Caki2 (cell line): ENCODE measurements around the gene GTF3C6. TPM values are rescaled to one million over a fixed set of nuclear protein-coding genes. Genes with fewer than 3 reads are reported as not detected.
"Not testable (repeated sequence)": the region's sequence is repeated elsewhere in the genome, so short reads cannot be mapped to it uniquely, and the experiment has no call there.

Source experiments
- DNase-seq: peaks from one replicate; pipeline ENCODE4 v3.0.0-alpha.2; 2015; ENCODE audit warnings: low read depth
- in situ Hi-C: cut with HindIII; loops from 2 replicates; pipeline ENCODE4 v1.10.0; 2016; ENCODE audit warnings: low sequenced_read_pairs, low pct_unique_long_range_greater_than_20kb, mixed read lengths
- total RNA-seq: library from RNA; depleted of rRNA; stranded (reverse); fragments of >200 nt; shearing (Covaris generic); gene quantifications from 2 replicates; pipeline ENCODE4 v1.2.3, GENCODE V29; 2014; ENCODE audit warnings: low replicate concordance; rRNA removed

Gene GTF3C6, protein sequence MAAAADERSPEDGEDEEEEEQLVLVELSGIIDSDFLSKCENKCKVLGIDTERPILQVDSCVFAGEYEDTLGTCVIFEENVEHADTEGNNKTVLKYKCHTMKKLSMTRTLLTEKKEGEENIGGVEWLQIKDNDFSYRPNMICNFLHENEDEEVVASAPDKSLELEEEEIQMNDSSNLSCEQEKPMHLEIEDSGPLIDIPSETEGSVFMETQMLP
- total RNA-seq = 14.7 and 40.3 TPM in 2 replicates

DNA sequence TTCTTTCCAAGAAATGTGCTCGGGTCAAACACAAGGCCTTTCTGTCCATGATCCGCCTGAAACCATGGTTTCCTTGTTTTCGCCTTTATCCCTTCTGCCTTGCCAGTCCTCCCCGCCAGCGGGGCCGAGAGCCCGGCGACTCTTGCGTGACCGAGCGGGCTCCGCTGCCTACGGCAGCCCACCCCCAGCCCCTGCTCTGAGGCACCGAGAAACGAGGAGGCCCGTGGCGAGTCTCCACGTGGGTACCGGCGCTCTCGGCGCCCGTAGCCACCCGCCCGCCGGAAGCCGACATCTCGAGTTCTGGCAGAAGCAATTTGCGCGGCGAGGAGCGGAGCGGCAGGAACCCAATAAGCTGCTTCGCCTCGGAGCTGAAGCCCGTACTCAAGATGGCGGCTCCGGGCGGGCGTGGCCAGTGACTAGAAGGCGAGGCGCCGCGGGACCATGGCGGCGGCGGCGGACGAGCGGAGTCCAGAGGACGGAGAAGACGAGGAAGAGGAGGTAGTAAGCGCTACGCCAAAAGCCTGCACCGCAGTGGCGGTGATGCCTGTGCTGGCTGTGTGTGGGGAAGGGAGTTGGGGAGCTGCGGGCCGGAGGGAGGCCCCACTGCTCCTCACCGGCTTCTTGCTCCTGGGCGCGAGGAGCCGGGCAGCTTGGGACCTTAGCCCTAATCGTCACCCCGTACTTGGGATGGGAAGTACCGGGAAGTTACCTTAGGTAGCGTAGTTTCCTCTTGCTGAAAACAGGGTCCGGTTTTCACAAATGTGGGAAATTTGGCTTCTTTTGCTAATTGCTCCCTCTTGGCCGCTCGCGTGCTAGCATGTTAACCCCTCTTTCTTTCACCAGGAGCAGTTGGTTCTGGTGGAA lies at the start of gene GTF3C6:
GTF3C6 (plus strand) TSS at position 378 of the 864 bp plus-strand sequence; CDS start at position 442, 64 bp downstream.
- in situ Hi-C loops = no loop called here

DNA sequence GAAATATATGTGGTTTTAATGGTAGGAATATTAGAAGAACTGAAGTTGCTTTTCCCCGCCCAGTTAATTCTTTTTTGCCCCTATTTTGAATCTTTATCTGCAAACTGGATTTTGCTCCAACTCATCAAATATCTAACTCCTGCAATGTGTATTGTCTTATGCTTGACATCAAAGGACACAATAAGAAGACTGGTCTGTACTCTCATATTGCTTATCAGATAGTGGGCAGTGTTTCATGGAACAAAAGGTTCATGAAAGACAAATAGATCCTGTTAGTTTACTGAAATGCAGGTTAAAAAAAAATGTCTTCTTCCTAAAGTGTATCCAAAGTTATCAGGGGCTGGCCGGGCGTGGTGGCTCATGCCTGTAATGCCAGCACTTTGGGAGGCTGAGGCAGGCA lies 27.7 kb upstream of the GTF3C6 start:
- in situ Hi-C loops = no loop called here

More for the DNA sequence above, at the start of gene GTF3C6:
- DNase-seq = peak; percentile 85

DNA sequence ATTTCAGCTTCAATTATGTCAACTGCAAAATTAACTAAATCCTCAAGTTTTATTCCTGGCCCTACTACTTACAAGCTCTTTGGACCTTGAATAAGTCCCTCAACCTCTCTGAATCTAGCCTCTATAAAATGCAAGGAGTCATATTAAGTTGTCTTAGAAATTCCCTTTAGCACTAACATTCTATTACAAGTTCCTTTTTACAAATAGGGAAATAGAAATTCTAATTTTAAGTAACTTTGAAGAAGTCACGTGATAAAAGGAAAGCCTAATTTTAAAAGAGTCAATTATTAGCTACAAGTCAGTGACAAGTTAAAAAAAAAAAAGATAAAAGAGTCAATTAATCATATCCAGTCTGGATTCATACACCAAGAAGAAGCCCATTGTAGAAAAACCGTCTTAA lies 24.6 kb upstream of the GTF3C6 start:
- in situ Hi-C loops = no loop called here
- no peak for DNase-seq

More for the DNA sequence above, 27.7 kb upstream of the GTF3C6 start:
- no peak for DNase-seq

DNA sequence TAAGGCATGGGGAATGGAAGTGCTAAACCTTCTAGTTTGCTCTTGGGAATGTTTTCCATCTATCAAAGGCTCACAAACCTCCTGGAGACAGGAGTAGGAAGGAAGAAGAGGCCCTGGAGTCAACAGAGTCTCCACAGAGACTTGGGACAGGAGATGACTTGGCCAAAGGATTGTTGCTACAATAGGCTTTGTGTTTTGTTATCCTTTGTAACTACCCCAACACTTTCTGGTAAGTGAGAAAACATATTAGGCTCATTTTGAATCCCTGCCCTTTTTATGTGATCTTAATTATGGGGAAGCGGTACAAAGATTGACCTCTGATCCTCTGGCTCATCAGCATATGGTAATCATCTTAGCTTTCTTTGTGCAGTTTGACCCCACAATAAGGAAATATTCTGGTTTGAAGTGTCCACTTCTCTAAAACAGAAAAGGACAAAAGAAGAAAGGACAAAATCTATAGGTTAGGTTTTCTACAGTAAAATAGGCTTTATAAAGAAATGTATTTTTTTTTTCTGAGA lies 24.1 kb upstream of the GTF3C6 start:
- in situ Hi-C loops = no loop called here
- DNase-seq = no peak

DNA sequence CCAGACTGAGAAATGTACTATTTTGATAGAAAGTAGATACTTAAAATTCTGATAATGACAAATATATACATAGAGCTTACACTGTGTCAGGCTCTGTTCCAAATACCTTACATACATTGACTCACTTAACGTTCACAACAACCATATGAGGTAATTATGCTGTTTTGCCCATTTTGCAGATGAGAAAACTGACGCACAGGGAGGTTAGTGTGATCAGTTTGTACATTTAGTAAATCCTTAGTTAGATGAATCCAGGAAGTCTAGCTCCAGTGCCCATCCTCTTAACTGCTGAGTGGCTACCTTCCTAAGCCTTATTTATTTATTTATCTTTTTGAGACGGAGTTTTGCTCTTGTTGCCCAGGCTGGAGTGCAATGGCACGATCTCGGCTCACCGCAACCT lies 23.3 kb upstream of the GTF3C6 start:
- no peak for DNase-seq
- in situ Hi-C loops = no loop called here

DNA sequence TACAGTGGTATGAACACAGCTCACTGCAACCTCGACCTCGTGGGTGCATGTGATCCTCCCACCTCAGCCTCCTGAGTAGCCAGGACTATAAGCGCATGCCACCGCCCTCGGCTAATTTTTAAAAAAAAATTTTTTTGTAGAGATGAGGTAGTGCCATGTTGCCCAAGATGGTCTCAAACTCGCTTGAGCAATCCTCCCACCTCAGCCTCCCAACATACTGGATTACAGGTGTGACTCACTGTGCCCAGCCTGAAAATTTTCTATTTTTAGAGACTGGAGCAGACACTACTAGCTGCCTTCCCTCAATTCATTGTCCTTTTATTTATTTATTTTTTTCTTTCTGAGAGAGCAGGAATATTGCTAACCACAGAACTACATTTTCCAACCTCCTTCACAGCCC lies 20.3 kb upstream of the GTF3C6 start:
- in situ Hi-C loops = no loop called here
- DNase-seq = no peak

DNA sequence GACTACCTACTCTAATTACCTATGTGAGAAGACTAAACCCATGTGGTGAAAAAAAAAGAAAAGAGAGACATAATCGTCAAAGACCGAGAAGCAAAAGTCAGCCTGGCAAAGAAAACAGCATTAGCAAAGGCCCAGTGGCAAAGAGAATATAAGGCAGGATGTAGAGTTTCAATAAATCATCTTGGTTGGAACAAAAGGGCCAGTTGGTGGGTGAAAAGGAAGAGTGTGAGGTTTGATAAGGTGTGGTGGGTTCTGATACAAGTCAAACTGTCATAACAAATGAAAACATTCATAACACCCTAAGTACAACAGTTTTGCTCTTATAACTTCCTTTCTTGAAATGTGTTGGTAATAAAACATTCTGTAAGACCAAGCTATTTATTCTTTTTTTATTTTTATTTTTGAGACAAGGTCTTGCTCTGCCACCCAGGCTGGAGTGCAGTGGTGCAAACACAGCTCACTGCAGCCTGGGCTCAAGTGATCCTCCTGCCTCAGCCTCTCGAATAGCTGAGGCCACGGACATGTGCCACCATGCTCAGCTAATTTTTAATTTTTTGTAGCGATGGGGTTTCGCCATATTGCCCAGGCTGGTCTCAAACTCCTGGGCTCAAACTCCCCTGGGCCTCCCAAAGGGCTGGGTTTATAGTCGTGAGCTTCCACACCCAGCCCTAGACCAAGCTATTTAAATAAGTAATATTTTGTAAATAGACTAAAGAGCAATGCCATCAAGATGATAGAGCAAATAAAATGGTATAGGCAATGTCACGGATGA lies 18.9 kb upstream of the GTF3C6 start:
- DNase-seq = no peak
- in situ Hi-C loops = no loop called here

DNA sequence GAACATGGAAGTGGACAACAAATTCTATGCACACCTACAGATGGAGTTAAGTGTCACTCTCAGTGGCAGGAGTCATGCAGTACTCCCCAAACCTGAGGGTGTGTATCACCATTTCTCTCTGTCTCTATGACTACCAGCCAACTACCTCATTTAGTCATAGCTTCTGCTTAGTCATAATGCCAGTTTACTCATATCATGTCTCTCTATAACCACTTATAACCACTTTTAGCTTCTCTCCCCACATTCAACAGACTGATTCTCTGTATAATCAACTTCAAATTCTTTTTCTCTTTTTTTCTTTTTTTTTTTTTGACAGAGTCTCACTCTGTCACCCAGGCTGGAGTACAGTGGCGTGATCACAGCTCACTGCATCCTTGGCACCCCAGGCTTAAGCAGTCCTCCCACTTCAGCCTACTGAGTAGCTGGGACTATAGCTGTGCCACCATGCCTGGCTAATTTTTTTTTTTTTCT lies 13.8 kb upstream of the GTF3C6 start:
- peak; percentile 81 for DNase-seq
- in situ Hi-C loops = no loop called here

DNA sequence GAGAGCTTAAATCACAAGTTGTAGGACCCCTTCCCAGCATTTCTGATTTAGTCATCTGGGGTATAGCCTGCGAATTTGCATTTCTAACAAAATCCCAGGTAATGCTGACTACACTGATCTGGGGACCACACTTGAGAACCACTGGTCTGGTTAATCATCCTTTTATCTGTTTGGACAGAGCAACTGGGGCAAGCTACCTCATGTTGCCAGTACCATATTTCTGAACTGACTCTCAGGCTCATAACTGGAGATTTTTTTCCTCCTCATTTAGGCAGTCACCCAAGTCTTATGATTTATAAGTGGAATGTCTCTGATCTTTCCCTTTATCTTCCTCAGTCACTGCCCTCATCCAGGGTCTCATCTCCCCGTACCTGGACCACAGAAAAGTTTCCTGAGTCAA lies 12.0 kb upstream of the GTF3C6 start:
- in situ Hi-C loops = no loop called here
- no peak for DNase-seq

DNA sequence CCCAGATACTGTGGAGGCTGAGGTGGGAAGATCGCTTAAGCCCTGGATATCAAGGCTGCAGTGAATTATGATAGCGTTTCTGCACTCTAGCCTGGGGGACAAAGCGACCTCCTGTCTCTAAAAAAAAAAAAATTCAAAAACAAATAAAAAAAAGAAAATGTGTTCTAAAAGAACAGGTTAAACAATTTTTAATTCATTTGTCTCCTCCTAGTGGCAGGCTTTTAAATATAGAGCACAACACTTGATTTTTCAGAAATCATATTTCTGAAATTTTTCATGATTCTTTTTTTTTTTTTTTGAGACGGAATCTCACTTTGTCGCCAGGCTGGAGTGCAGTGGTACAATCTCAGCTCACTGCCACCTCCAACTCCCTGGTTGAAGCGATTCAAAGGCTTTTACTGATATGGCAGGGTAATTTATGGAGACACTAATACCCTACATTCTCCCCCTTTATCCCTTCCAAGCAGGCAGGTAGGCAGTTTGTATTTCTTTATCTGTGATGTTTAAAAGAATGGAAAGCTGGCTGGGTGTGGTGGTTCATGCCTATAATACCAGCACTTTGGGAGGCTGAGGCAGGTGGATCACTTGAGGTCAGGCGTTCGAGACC lies 8.7 kb upstream of the GTF3C6 start:
- peak; percentile 45 for DNase-seq
- in situ Hi-C loops = no loop called here

DNA sequence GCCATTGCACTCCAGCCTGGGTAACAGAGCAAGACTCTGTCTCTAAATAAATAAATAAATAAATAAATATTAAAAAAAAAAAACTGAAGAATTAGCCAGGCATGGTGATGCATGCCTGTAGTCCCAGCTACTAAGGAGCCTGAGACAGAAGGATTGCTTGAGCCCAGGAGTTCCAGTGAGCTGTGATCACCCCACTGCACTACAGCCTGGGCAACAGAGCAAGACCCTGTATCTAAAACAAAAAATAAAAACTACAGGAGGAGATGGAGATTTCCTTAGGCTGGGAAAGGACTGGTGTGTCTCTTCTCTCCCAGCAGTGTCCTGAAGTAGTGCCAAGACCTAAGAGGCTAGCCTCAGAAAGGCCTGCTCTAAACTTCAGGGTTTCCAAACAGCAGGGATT lies 8.1 kb upstream of the GTF3C6 start:
- no peak for DNase-seq
- in situ Hi-C loops = no loop called here

DNA sequence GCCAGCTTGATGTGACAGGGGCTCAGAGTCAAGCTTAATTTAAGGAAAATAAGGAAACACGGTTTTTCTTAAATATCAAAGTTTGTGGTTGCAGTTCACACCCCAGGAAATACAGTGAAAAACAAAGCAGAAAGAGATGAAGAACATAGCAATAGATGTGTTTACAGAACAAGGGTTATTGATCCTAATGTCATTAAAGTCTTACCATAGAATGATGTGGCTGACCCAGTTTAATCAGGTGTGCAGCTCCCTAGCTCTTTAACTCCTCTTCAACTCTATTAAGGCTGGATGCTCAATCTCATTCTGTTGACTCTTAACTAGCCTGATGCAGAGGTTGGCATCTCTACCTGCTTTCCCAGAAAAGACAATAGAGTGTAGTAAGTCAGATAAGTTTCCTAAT lies 7.5 kb upstream of the GTF3C6 start:
- DNase-seq = peak; percentile 8
- in situ Hi-C loops = no loop called here

DNA sequence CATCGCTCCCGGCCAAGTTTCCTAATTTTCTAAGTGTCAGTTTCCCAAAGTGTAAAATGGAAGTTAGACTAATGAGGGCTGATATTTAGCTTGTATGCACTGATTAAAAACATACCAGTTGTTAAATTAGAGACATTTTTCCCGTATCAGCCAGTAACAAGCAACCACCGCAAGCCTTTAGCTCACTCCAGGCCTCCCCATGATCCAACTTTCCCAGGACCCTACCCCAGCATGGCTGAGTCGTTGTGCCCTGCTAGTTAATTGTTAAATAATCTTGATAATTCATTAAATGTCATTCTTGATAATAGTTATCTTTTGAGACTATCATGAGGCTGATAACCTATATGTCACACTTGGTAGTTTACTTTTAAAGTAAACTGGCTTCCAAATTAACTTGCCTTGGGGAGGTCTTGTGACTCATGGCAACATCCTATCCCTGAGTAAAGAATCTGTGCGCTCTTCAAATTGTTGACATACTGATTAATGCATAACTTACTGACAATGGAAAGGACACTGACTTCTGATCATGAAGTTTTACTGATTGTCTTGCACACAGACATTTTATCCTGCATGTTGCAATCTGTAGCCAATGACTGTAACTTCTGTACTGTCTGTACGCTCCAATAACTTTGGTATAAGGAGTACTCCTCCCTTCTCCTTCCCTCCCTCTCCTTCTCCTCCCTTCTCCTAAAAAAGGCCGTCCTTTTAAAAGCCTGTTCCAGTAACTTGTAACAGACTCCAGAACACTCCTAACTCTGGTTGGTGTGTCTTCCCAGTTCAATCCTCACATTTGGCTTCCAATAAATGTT lies 6.3 kb upstream of the GTF3C6 start:
- peak; percentile 93 for DNase-seq
- in situ Hi-C loops = no loop called here

DNA sequence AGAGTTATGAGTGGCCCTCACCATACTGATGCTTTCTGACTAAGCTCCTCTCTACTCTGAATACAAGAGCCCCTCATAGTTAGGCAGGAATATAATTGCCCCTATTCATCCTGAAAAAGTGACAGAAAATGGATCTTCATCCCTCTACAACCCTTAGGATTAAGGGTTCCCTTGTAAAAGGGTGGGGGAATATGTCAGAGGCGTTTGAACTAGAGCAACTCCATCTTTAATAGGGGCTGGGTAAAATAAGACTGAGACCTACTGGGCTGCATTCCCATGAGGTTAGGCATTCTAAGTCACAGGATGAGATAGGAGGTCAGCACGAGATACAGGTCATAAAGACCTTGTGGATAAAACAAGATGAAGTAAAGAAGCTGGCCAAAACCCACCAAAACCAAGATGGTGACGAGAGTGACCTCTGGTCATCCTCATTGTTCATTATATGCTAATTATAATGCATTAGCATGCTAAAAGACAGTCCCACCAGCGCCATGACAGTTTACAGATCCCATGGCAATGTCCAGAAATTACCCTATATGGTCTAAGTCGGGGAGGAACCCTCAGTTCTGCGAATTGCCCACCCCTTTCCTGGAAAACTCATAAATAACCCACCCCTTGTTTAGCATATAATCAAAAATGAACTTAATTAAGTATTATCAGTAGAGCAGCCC lies 4.7 kb upstream of the GTF3C6 start:
- DNase-seq = no peak
- in situ Hi-C loops = no loop called here

DNA sequence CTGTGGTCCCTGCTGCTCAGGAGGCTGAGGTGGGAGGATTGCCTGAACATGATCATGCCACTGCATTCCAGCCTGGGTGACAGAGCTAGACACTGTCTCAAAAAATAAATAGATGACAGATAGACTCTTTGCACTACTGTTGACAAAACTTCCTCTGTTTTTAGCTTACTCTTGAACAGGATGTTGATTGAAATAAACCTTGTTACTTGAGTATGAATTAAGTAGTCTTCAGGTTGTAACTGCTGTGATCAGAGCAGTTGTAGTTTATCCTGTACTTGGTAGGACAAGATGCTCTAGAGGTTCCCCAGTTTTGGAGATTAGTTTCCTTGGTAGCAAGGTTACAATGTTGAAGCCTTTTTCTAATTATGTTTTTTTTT lies 1.5 kb downstream of the GTF3C6 start:
- in situ Hi-C loops = no loop called here
- no peak for DNase-seq

DNA sequence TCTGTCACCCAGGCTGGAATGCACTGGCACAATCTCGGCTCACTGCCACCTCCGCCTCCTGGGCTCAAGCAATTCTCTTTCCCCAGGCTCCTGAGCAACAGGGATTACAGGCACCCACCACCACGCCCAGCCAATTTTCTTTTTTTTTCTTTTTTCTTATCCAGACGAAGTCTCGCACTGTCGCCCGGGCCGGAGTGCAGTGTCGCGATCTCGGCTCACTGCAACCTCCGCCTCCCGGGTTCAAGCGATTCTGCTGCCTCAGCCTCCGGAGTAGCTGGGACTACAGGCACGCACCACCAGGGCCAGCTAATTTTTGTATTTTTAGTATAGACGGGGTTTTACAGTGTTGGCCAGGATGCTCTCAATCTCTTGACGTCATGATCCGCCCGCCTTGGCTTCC lies 4.1 kb downstream of the GTF3C6 start:
- in situ Hi-C loops = not testable (repeated sequence)

DNA sequence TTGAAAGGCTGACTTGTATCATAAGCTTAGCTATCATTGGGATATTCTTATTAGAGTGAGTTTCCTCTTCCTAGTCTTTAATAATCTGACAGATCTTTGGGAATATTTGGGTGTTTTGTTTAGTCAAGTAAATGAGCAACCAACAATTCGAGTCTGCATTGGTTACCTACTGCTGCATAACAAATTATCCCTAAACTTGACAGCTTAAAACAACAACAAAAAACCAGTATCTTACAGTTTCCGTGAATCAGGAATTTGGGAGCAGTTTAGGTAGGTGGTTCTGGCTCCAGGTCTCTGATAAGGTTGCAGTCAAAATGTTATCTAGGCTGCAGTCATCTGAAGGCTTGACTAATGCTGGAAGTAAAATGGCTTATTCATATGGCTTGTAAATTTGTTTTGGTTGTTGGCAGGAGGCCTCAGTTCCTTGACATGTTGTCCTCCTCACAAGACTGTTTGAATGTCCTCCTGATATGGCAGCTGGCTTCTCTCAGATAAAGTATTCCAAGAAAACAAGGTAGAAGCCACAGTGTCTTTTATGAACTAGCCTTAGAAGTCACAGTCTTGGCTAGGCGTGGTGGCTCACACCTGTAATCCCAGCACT lies 7.2 kb downstream of the GTF3C6 start:
- in situ Hi-C loops = no loop called here
- no peak for DNase-seq

More for the DNA sequence above, 4.1 kb downstream of the GTF3C6 start:
- DNase-seq = not testable (repeated sequence)
